Neural cell (in vitro differentiated cells): ENCODE results near the gene LZTS3. TPM values are rescaled to one million over a fixed set of nuclear protein-coding genes. Genes with fewer than 3 reads are reported as not detected.

Experiments
- H2AFZ ChIP-seq: fragments of 200-600, 300-800 bp; sonication (generic), shearing (Covaris generic); 2 replicates; pipeline ENCODE4 v1.6.0; 2014; ENCODE audit warnings: low read depth, mild to moderate bottlenecking, antibody characterized with exemption, low read length, moderate library complexity
- H3F3A ChIP-seq: fragments of 200-600 bp; shearing (Covaris generic); 2 replicates; pipeline ENCODE4 v1.6.1; 2016; ENCODE audit warnings: mild to moderate bottlenecking, moderate library complexity, mixed read lengths, antibody characterized with exemption, low read length; ENCODE audit not compliant: insufficient read depth, poor library complexity, severe bottlenecking
- H3K27ac ChIP-seq: fragments of 200-600, 300-800 bp; sonication (generic), shearing (Covaris generic); 2 replicates; pipeline ENCODE4 v1.5.1; 2014; ENCODE audit warnings: mild to moderate bottlenecking, low read length, moderate library complexity
- H3K27me3 ChIP-seq: fragments of 300-800, 200-600 bp; sonication (generic), shearing (Covaris generic); 2 replicates; pipeline ENCODE4 v1.6.0; 2014; ENCODE audit warnings: mild to moderate bottlenecking, low read depth, low read length, moderate library complexity; ENCODE audit not compliant: insufficient read depth
- H3K36me3 ChIP-seq: fragments of 300-800, 200-600 bp; sonication (generic), shearing (Covaris generic); 2 replicates; pipeline ENCODE4 v1.5.1; 2014; ENCODE audit warnings: mild to moderate bottlenecking, antibody characterized with exemption, low read length, moderate library complexity; ENCODE audit not compliant: insufficient read depth
- H3K4me2 ChIP-seq: fragments of 300-800, 200-600 bp; sonication (generic), shearing (Covaris generic); 2 replicates; pipeline ENCODE4 v1.6.0; 2014; ENCODE audit warnings: mild to moderate bottlenecking, low read length
- H3K4me3 ChIP-seq: fragments of 300-800, 200-600 bp; sonication (generic), shearing (Covaris generic); 2 replicates; pipeline ENCODE4 v1.5.1; 2014; ENCODE audit warnings: mild to moderate bottlenecking, low read length, moderate library complexity
- H3K79me2 ChIP-seq: fragments of 200-600 bp; shearing (Covaris generic); replicated peaks from 2 replicates; pipeline ENCODE4 v1.6.0; 2014; ENCODE audit warnings: mild to moderate bottlenecking, low read length, moderate library complexity; ENCODE audit not compliant: insufficient read depth
- H3K9ac ChIP-seq: fragments of 300-800, 200-600 bp; sonication (generic), shearing (Covaris generic); 2 replicates; pipeline ENCODE4 v1.6.1; 2016; ENCODE audit warnings: mild to moderate bottlenecking, low read length, mixed read lengths
- H3K9me2 ChIP-seq: fragments of 200-600 bp; shearing (Covaris generic); 2 replicates; pipeline ENCODE4 v1.6.1; 2016; ENCODE audit warnings: mild to moderate bottlenecking, low read length, mixed read lengths; ENCODE audit not compliant: insufficient read depth
- H3K9me3 ChIP-seq: fragments of 200-600, 300-800 bp; sonication (generic), shearing (Covaris generic); 2 replicates; pipeline ENCODE4 v1.6.1; 2016; ENCODE audit warnings: mild to moderate bottlenecking, mixed run types, low read length, moderate library complexity, mixed read lengths
- H4K20me1 ChIP-seq: fragments of 200-600 bp; shearing (Covaris generic); 2 replicates; pipeline ENCODE4 v1.6.1; 2016; ENCODE audit warnings: mild to moderate bottlenecking, mixed run types; ENCODE audit not compliant: insufficient read depth
- EP300 ChIP-seq: fragments of 450-650 bp; conservative IDR thresholded peaks from 2 replicates; pipeline ENCODE4 v1.6.1; 2014; ENCODE audit warnings: antibody characterized with exemption, mild to moderate bottlenecking, moderate library complexity; ENCODE audit not compliant: poor library complexity, severe bottlenecking
- EZH2 ChIP-seq: fragments of 200-600, 300-800 bp; shearing (Covaris generic), sonication (generic); IDR thresholded peaks from 2 replicates; pipeline ENCODE4 v1.6.1; 2014; ENCODE audit warnings: antibody characterized with exemption, low read length, borderline replicate concordance, mild to moderate bottlenecking; ENCODE audit not compliant: insufficient read depth, poor library complexity, severe bottlenecking
- MXI1 ChIP-seq: fragments of 450-650 bp; conservative IDR thresholded peaks from 2 replicates; pipeline ENCODE4 v1.6.1; 2014; ENCODE audit warnings: antibody characterized with exemption, mild to moderate bottlenecking; ENCODE audit not compliant: poor library complexity, severe bottlenecking
- POLR2AphosphoS5 ChIP-seq: IDR thresholded peaks from 2 replicates; pipeline ENCODE4 v1.6.1; 2012
- RAD21 ChIP-seq: fragments of 450-650 bp; conservative IDR thresholded peaks from 2 replicates; pipeline ENCODE4 v1.6.1; 2014; ENCODE audit warnings: antibody characterized with exemption, mild to moderate bottlenecking, moderate library complexity
- SMC3 ChIP-seq: fragments of 450-650 bp; conservative IDR thresholded peaks from 2 replicates; pipeline ENCODE4 v1.6.1; 2014; ENCODE audit warnings: antibody characterized with exemption, mild to moderate bottlenecking, moderate library complexity; ENCODE audit not compliant: poor library complexity
- TAF1 ChIP-seq: IDR thresholded peaks from 2 replicates; pipeline ENCODE4 v1.6.1; 2012; ENCODE audit warnings: low read depth
- polyA plus RNA-seq: library from polyadenylated mRNA; depleted of rRNA; stranded (reverse); fragments of >200 nt; gene quantifications from 2 replicates; pipeline ENCODE4 v1.2.3, GENCODE V29; 2014
- TF ChIP-seq, protein P1 (sequence below): IDR thresholded peaks from 2 replicates; pipeline ENCODE4 v1.6.1; 2012; ENCODE audit warnings: borderline replicate concordance
- TF ChIP-seq, protein P2 (sequence below): fragments of 450-650 bp; IDR thresholded peaks from 2 replicates; pipeline ENCODE4 v1.5.1; 2014; ENCODE audit warnings: antibody characterized with exemption, mild to moderate bottlenecking, moderate library complexity; ENCODE audit not compliant: poor library complexity, severe bottlenecking

The LZTS3 gene
- polyA plus RNA-seq, 1 donor from 2014 or later: 33.8 TPM

- Histone ChIP-seq H4K20me1 (no peaks in the 10 kb centered on the region), H3K9me3 (no peaks in the 10 kb centered on the region), H3K27me3 (no peaks in the 10 kb centered on the region), H2AFZ (no peak overlapping the region), H3F3A (no peaks in the 10 kb centered on the region), H3K9me2 (no peaks in the 10 kb centered on the region), H3K79me2 (peaks cover 5% of the 10 kb centered on the region), H3K9ac (peak overlapping the region; percentile 94), H3K27ac (no peak overlapping the region), H3K4me3 (peak overlapping the region; percentile 84), H3K4me2 (peak overlapping the region; percentile 98), H3K36me3 (no peaks in the 10 kb centered on the region)
- TF ChIP-seq RAD21: no peak
- no peak for TF ChIP-seq SMC3
- TF ChIP-seq MXI1: no peak
- TF ChIP-seq EP300: no peak
- TF ChIP-seq, protein P1, sequence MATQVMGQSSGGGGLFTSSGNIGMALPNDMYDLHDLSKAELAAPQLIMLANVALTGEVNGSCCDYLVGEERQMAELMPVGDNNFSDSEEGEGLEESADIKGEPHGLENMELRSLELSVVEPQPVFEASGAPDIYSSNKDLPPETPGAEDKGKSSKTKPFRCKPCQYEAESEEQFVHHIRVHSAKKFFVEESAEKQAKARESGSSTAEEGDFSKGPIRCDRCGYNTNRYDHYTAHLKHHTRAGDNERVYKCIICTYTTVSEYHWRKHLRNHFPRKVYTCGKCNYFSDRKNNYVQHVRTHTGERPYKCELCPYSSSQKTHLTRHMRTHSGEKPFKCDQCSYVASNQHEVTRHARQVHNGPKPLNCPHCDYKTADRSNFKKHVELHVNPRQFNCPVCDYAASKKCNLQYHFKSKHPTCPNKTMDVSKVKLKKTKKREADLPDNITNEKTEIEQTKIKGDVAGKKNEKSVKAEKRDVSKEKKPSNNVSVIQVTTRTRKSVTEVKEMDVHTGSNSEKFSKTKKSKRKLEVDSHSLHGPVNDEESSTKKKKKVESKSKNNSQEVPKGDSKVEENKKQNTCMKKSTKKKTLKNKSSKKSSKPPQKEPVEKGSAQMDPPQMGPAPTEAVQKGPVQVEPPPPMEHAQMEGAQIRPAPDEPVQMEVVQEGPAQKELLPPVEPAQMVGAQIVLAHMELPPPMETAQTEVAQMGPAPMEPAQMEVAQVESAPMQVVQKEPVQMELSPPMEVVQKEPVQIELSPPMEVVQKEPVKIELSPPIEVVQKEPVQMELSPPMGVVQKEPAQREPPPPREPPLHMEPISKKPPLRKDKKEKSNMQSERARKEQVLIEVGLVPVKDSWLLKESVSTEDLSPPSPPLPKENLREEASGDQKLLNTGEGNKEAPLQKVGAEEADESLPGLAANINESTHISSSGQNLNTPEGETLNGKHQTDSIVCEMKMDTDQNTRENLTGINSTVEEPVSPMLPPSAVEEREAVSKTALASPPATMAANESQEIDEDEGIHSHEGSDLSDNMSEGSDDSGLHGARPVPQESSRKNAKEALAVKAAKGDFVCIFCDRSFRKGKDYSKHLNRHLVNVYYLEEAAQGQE: no peak
- TF ChIP-seq EZH2: no peak
- no peak for TF ChIP-seq TAF1
- TF ChIP-seq, protein P2, sequence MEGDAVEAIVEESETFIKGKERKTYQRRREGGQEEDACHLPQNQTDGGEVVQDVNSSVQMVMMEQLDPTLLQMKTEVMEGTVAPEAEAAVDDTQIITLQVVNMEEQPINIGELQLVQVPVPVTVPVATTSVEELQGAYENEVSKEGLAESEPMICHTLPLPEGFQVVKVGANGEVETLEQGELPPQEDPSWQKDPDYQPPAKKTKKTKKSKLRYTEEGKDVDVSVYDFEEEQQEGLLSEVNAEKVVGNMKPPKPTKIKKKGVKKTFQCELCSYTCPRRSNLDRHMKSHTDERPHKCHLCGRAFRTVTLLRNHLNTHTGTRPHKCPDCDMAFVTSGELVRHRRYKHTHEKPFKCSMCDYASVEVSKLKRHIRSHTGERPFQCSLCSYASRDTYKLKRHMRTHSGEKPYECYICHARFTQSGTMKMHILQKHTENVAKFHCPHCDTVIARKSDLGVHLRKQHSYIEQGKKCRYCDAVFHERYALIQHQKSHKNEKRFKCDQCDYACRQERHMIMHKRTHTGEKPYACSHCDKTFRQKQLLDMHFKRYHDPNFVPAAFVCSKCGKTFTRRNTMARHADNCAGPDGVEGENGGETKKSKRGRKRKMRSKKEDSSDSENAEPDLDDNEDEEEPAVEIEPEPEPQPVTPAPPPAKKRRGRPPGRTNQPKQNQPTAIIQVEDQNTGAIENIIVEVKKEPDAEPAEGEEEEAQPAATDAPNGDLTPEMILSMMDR: no peak
- no peak for TF ChIP-seq POLR2AphosphoS5
Observed at GRCh38 chr20:3171391-3172125, 1.8 kb downstream of the LZTS3 start.

DNA sequence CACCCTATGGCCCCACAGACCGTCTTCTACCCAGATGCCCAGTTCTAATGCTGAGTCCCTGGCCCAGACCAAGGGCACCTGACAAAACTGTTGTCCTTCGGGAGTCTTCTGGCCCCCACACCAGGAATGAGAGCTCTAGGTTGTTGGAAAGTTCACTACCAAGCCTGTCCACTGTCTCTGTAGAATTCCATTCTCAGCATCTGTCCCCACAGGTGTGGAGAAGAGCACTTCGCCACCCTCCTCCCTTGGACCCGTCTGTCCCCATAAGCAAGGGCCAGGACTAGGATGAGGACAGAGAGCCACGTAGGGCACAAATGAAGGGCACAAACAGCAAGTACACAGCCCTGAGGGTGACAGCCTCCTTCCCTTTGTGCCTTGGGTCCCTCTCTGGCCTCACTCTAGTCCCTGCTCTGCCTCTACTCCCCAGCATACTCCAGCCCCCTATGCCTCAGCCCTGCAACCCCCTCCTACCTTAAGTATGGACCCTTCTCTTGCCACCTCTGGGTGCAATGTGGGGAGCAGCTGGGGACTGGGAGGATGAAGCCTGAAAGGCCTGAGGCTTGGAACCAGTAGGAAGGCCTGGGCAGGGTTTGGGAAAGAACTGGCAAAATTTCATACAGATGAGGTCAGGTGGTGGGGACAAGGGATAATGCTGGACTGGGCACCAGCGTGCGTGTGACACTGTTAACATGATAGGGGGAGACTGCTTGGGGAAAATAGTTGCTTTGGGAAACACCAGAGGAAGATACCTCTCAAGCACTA is 4.3 kb downstream of the LZTS3 start:
- Histone ChIP-seq H3K27ac (no peak overlapping the region), H3K4me3 (no peak overlapping the region), H3K36me3 (no peaks in the 10 kb centered on the region), H4K20me1 (no peaks in the 10 kb centered on the region), H2AFZ (no peak overlapping the region), H3K79me2 (peaks cover 5% of the 10 kb centered on the region), H3K9ac (no peak overlapping the region), H3K4me2 (no peak overlapping the region), H3K9me3 (no peaks in the 10 kb centered on the region), H3K27me3 (no peaks in the 10 kb centered on the region), H3K9me2 (no peaks in the 10 kb centered on the region), H3F3A (no peaks in the 10 kb centered on the region)
- TF ChIP-seq SMC3: no peak
- no peak for TF ChIP-seq POLR2AphosphoS5
